GM10248 (cell line): ENCODE data around the gene HOXD10.

Source experiments
- CTCF ChIA-PET: fragments of 300-600 bp; sonication (Branson Sonifier 250); formaldehyde crosslinking; extraction: SDS; loops from one replicate; lab custom pipeline; 2021; ENCODE audit warnings: antibody characterized with exemption; lab: Yijun Ruan, JAX
- POLR2A ChIA-PET: fragments of 350-650 bp; sonication (Branson Sonifier 250); formaldehyde crosslinking; extraction: SDS; loops from one replicate; lab custom pipeline; 2020; ENCODE audit warnings: antibody characterized with exemption; lab: Yijun Ruan, JAX
- DNase-seq: peaks from one replicate; pipeline ENCODE4 v3.0.0; 2012; ENCODE audit errors: extremely low spot score
- CTCF ChIP-seq: IDR thresholded peaks from 2 replicates; pipeline ENCODE4 v1.5.1; 2012; ENCODE audit warnings: mild to moderate bottlenecking, low read depth; ENCODE audit errors: extremely low read depth, missing control alignments, control extremely low read depth

The HOXD10 gene

GRCh38 chr2:176118601-176119339 lies 2.2 kb downstream of the HOXD10 start:
- POLR2A ChIA-PET = no interaction called here
- CTCF ChIA-PET = interaction anchor here (1.7 kb wide), 1 partner anchor 8 kb away, joined by 5 read pairs; no protein-coding TSS in a partner anchor
- TF ChIP-seq CTCF = peak; percentile 30
- DNase-seq = no peak

- no peak for TF ChIP-seq CTCF
- DNase-seq = no peak
- ChIA-PET CTCF (interaction anchor here (0.7 to 2.2 kb wide), 9 partner anchors 9 to 1042 kb away, joined by 3 to 7 read pairs (median 3); no protein-coding TSS in a partner anchor), POLR2A (no interaction called here)
These were observed 4.0 kb downstream of the HOXD10 start for GRCh38 chr2:176120364-176121189.

- POLR2A ChIA-PET = no interaction called here
- DNase-seq = no peak
- no peak for TF ChIP-seq CTCF
- CTCF ChIA-PET = interaction anchor here (0.7 to 2.2 kb wide), 8 partner anchors 10 to 1042 kb away, joined by 3 to 7 read pairs (median 4); no protein-coding TSS in a partner anchor
These were observed 4.8 kb downstream of the HOXD10 start for GRCh38 chr2:176121190-176122051.

GRCh38 chr2:176122052-176122682 lies 5.6 kb downstream of the HOXD10 start:
- no peak for TF ChIP-seq CTCF
- DNase-seq = no peak
- ChIA-PET CTCF (interaction anchor here (1.1 to 2.2 kb wide), 3 partner anchors 17 to 1042 kb away, joined by 3 to 7 read pairs (median 6); no protein-coding TSS in a partner anchor), POLR2A (no interaction called here)

- no peak for TF ChIP-seq CTCF
- ChIA-PET CTCF (interaction anchor here (1.0 to 2.2 kb wide), 4 partner anchors 17 to 529 kb away, joined by 3 to 7 read pairs (median 4); no protein-coding TSS in a partner anchor), POLR2A (no interaction called here)
- DNase-seq = no peak
These were observed 6.3 kb downstream of the HOXD10 start, which contains the start of gene HOXD9 for GRCh38 chr2:176122683-176123410. HOXD9 (plus strand) TSS chr2:176122719; CDS start chr2:176122769, 50 bp downstream.
